ENCODE measurements around the gene SEPTIN5. TPM values are rescaled to one million over a fixed set of nuclear protein-coding genes. Genes with fewer than 3 reads are reported as not detected.

SEPTIN5 gene
- total and polyA plus RNA-seq, 9 of the 15 experiments (the other 6 are each of a cell fraction or from before 2014, with no cell fraction given) = 0.03 to 195 (median 119) TPM

- peak in 1 of 2 experiments; percentile 8; a peak in 1 of 4 replicates for TF ChIP-seq UBTF (IDR thresholded peaks at IDR 0.05; ENCODE audit: borderline replicate concordance in 1 of 2, low read depth in 2 of 2, low read length in 2 of 2)
- no peak for TF ChIP-seq RNF2 (IDR thresholded peaks at IDR 0.05)
- no peak for TF ChIP-seq SREBF1 (IDR thresholded peaks at IDR 0.05; ENCODE audit: borderline replicate concordance, low read depth, low read length)
Observed at GRCh38 chr22:19703869-19704268, 10.4 kb upstream of the SEPTIN5 start (continued).

GRCh38 chr22:19704355-19705015, 9.8 kb upstream of the SEPTIN5 start:
- H3K9ac ChIP-seq (ENCODE audit: insufficient read depth in 1 of 2, low read depth in 2 of 2, low read length in 2 of 2) = no peak overlapping the region
- TF ChIP-seq SIX5 (IDR thresholded peaks at IDR 0.05; ENCODE audit: borderline replicate concordance in 1 of 2, insufficient read depth in 1 of 2, low read depth in 1 of 2, low read length in 2 of 2) (0 out of 4 replicates have a peak, but pooled peaks of 1 of the 2 experiments have one; percentile 14), PHB (CRISPR knock-in tag; IDR thresholded peaks at IDR 0.05) (no peak), NR4A1 (CRISPR knock-in tag; IDR thresholded peaks at IDR 0.05) (0 out of 2 replicates have a peak, but pooled peaks have one; percentile 4), NR4A1 (tag; IDR thresholded peaks at IDR 0.05) (no peak), ETS1 (conservative IDR thresholded peaks at IDR 0.05; ENCODE audit: control insufficient read depth, low read depth, low read length) (0 out of 2 replicates have a peak, but pooled peaks have one; percentile 12), YY1 (IDR thresholded peaks at IDR 0.05; ENCODE audit: borderline replicate concordance in 1 of 3, control insufficient read depth in 1 of 3, extremely low read depth in 1 of 3, insufficient read depth in 3 of 3, insufficient read length in 1 of 3, insufficient replicate concordance in 2 of 3, low read depth in 1 of 3, low read length in 2 of 3) (peak in 1 of 3 experiments; percentile 5), ZBTB7A (IDR thresholded peaks at IDR 0.05; ENCODE audit: borderline replicate concordance, control insufficient read depth, low read depth, low read length) (peak; percentile 20; the same call in 1 of the 2 replicates), KHSRP (IDR thresholded peaks at IDR 0.05) (no peak), MAFF (IDR thresholded peaks at IDR 0.05; ENCODE audit: low read length) (no peak), ZNF408 (CRISPR knock-in tag; IDR thresholded peaks at IDR 0.05; ENCODE audit: low read depth) (peak; percentile 16; the same call in 1 of the 2 replicates)
- DNase-seq (ENCODE audit: extremely low read depth in 1 of 4, low spot score in 3 of 4) = peak in 2 of 4 experiments; percentile 20 to 27
- intact Hi-C loops (cut with micrococcal nuclease) = no loop called here
- peaks cover 33% of the 10 kb centered on the region; the same call in 1 of the 2 replicates for H4K20me1 ChIP-seq (replicated peaks; ENCODE audit: control insufficient read depth, insufficient read depth, low read length)
- ChIA-PET CTCF (ENCODE audit: low intra/inter-chr PET ratio) (no interaction called here), POLR2A (interaction anchor here (0.5 to 3.2 kb wide), 10 partner anchors 9 to 193 kb away, joined by 3 to 17 read pairs (median 4); no protein-coding TSS in a partner anchor)
- peaks cover 56 to 73% of the 10 kb centered on the region in 2 experiments for H3K27me3 ChIP-seq (ENCODE audit: control insufficient read depth in 2 of 2, insufficient read depth in 2 of 2, low read length in 2 of 2)
- no peaks in the 10 kb centered on the region for H3K9me3 ChIP-seq (replicated peaks; ENCODE audit: control insufficient read depth, insufficient read depth, low read depth, low read length)
- 12% methylated on average over 15 of the region's 15 CpGs for WGBS (ENCODE audit: insufficient coverage, low coverage, missing lambda C conversion rate)
- H3K4me2 ChIP-seq (ENCODE audit: insufficient read depth, low read length) = no peak overlapping the region
- FAIRE-seq = no peak
- H2AFZ ChIP-seq (ENCODE audit: low read depth, low read length) = no peak overlapping the region; the same call in 1 of the 2 replicates
- H3K36me3 ChIP-seq (ENCODE audit: control insufficient read depth, insufficient read depth, low read length) = no peaks in the 10 kb centered on the region
- in situ Hi-C loops (cut with MboI) = no loop called here
- ATAC-seq = no peak
- H3K4me1 ChIP-seq (replicated peaks in 1 of 2; ENCODE audit: control insufficient read depth in 2 of 2, insufficient read depth in 2 of 2, low read length in 2 of 2) = peaks cover 3 to 29% of the 10 kb centered on the region in 2 experiments; a peak in 3 of 5 replicates
- no TSS peak for BruUV-seq (replicated peaks)
- no peaks in the 10 kb centered on the region for H3K79me2 ChIP-seq (ENCODE audit: control insufficient read depth, insufficient read depth, low read length)
- peaks cover 13% of the 10 kb centered on the region for H3K9me1 ChIP-seq (ENCODE audit: control insufficient read depth, insufficient read depth, low read length)
- no peak overlapping the region for H3K4me3 ChIP-seq
- H3K27ac ChIP-seq (ENCODE audit: extremely low read depth, low read depth, low read length) = no peak overlapping the region
